Psoas muscle (tissue), 8 donors: ENCODE data around the gene NFKB1. TPM values are rescaled to one million over a fixed set of nuclear protein-coding genes. Genes with fewer than 3 reads are reported as not detected.

Source experiments
- ATAC-seq, 4 donors: fragments of 200-7000 bp; cut with Tn5 transposase; one replicate each; pipeline ENCODE4 v1.9.1; 2020; ENCODE audit warnings: moderate library complexity in 3 of 4, mild to moderate bottlenecking in 2 of 4
- DNase-seq, 2 donors: peaks; one replicate each; pipeline ENCODE4 v3.0.0-alpha.2; 2020
- H3K27ac ChIP-seq: fragments of 200-600 bp; one replicate; pipeline ENCODE4 v1.8.0; 2022
- H3K27me3 ChIP-seq, 3 donors: fragments of 200-600 bp in 1 of 3; one replicate each; pipeline versions ENCODE4 v1.6.1 to v1.8.0; 2013 to 2022; ENCODE audit warnings: low read length in 2 of 3, mild to moderate bottlenecking in 2 of 3, moderate library complexity in 1 of 3; ENCODE audit not compliant: insufficient read depth in 3 of 3
- H3K36me3 ChIP-seq, 2 donors: fragments of 200-600 bp in 1 of 2; one replicate each; pipeline versions ENCODE4 v1.6.1 to v1.8.0; 2013 to 2022; ENCODE audit warnings: low read depth in 1 of 2, mild to moderate bottlenecking in 1 of 2, moderate library complexity in 1 of 2; ENCODE audit not compliant: insufficient read depth in 1 of 2
- H3K4me1 ChIP-seq: fragments of 200-600 bp; one replicate; pipeline ENCODE4 v1.8.0; 2022
- H3K4me3 ChIP-seq: fragments of 200-600 bp; one replicate; pipeline ENCODE4 v1.8.0; 2022; ENCODE audit warnings: mild to moderate bottlenecking
- H3K9me3 ChIP-seq: fragments of 200-600 bp; one replicate; pipeline ENCODE4 v1.8.0; 2022
- CTCF ChIP-seq: fragments of 200-600 bp; IDR thresholded peaks from one replicate; pipeline ENCODE4 v1.8.0; 2022; ENCODE audit warnings: antibody characterized with exemption
- WGBS, 3 donors: extraction: QIAGEN DNeasy Blood & Tissue Kit; methylation state at CpG; one replicate each; pipeline versions ENCODE4 v1.1.6 to v1.1.7; 2013; 5-methylcytosine and 5-hydroxymethylcytosine counted together
- intact Hi-C, 2 donors: fragments of 100-400 bp; cut with DNase I; formaldehyde crosslinking; loops; one replicate each; pipeline versions ENCODE4 v1.11.0 to v1.14.2; 2022
- polyA plus RNA-seq, 3 donors: library from polyadenylated mRNA; stranded (reverse); fragments of 200-250 nt; gene quantifications; one replicate each; pipeline ENCODE4 v1.2.3, GENCODE V29; 2013
- total RNA-seq, 4 donors: library from RNA; stranded (reverse); fragmentation: NEBNext Ultra II Directional in 2 of 4; extraction: Animal tissue kit (Norgen Biotek cat#: 25700) in 2 of 4; gene quantifications; one replicate each; pipeline versions ENCODE4 v1.2.1 to v1.2.4, GENCODE V29; 2021 to 2023
- donor health status: healthy with polysubstance abuse.
- donor health status: DM: no; HTN: no; CAD: no; lungs with moderate emphysema.
- donor health status: Bipolar disorder and iron deficiency.
- donor health status: healthy.
- donor health status: DM: yes; HTN: yes; CAD: no.
- donor health status: DM: no; HTN: no; CAD: no.
- donor health status: DM: no; HTN: no; CAD: no.
- donor health status: DM: yes; HTN: yes; CAD: no.

Gene NFKB1
- total and polyA plus RNA-seq, 7 donors: 11.7 to 47.5 (median 20.1) TPM

- 77 to 82% (median 79%) methylated on average over 5 of the region's 5 CpGs for WGBS, 3 donors
- Histone ChIP-seq H3K36me3 (peaks cover 0 to 3% of the 10 kb centered on the region in 2 donors), H3K27me3 (no peaks in the 10 kb centered on the region), H3K9me3 (no peaks in the 10 kb centered on the region), H3K4me1 (no peaks in the 10 kb centered on the region), H3K4me3 (no peak overlapping the region), H3K27ac (no peak overlapping the region)
- no peak for DNase-seq
- TF ChIP-seq CTCF: no peak
- no peak for ATAC-seq
- intact Hi-C loops: no loop called here
Observed at GRCh38 chr4:102657206-102657605, 156.0 kb downstream of the NFKB1 start.

- intact Hi-C loops: no loop called here
- ATAC-seq: no peak
- Histone ChIP-seq H3K4me1 (no peaks in the 10 kb centered on the region), H3K36me3 (peaks cover 2 to 35% of the 10 kb centered on the region in 2 donors), H3K4me3 (no peak overlapping the region), H3K27ac (no peak overlapping the region), H3K27me3 (no peaks in the 10 kb centered on the region), H3K9me3 (no peaks in the 10 kb centered on the region)
- no peak for DNase-seq
- no peak for TF ChIP-seq CTCF
- WGBS, 3 donors: 90 to 94% (median 93%) methylated on average over 1 of the region's 1 CpG
Observed at GRCh38 chr4:102663073-102663472, 161.9 kb downstream of the NFKB1 start.

DNA sequence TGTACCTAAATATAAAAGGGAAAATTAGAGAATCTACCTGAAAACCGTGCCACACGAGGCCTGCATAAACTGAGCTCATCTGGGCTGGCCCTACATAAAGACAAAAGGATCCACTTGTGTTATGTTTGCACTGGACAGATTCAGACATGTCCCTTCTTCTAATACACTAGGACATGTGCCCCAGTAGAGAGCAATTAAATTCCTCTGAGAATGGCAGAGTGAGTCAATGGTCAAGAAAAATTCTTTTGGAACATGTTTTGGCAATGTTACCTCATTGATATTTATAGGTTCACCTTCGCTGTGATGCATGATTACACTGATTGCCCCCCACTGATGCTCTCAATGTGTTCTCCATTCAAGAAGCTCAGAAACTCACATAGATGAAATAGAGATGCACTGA, 164.4 kb downstream of the NFKB1 start:
- intact Hi-C loops: no loop called here
- WGBS, 3 donors: 73 to 89% (median 77%) methylated on average over 3 of the region's 3 CpGs
- no peak overlapping the region for H3K27ac ChIP-seq
- no peaks in the 10 kb centered on the region for H3K27me3 ChIP-seq
- H3K4me1 ChIP-seq: no peaks in the 10 kb centered on the region
- no peaks in the 10 kb centered on the region for H3K9me3 ChIP-seq
- no peak overlapping the region for H3K4me3 ChIP-seq
- no peak for DNase-seq
- no peak for TF ChIP-seq CTCF
- ATAC-seq: no peak
- peaks cover 2 to 42% of the 10 kb centered on the region in 2 donors for H3K36me3 ChIP-seq

Other genes starting within 250 kb of the NFKB1 start
- gene SLC39A8, start 155.9 kb upstream of the NFKB1 start, total RNA-seq: 1 to 10 TPM; 1.3 to 3.6 (median 2.8) TPM
- gene SLC39A8, start 155.9 kb upstream of the NFKB1 start, polyA plus RNA-seq: 1 to 10 TPM in 2 of 3 donors, under 1 TPM in 1; 0.66 to 1.7 (median 1.1) TPM